Endothelial cell (in vitro differentiated cells): ENCODE data around the gene SSR4. TPM values are rescaled to one million over a fixed set of nuclear protein-coding genes. Genes with fewer than 3 reads are reported as not detected.

Experiments used
- DNase-seq: peaks from one replicate; pipeline ENCODE4 v3.0.0; 2021; ENCODE audit warnings: low spot score
- H3K27ac Mint-ChIP-seq: one replicate; pipeline ENCODE4 v1.8.0; 2021; ENCODE audit warnings: mixed read lengths, inconsistent platforms; ENCODE audit not compliant: unreplicated experiment
- H3K27me3 Mint-ChIP-seq: one replicate; pipeline ENCODE4 v1.8.0; 2021; ENCODE audit warnings: mild to moderate bottlenecking, moderate library complexity, mixed read lengths, inconsistent platforms; ENCODE audit not compliant: unreplicated experiment
- H3K36me3 Mint-ChIP-seq: one replicate; pipeline ENCODE4 v1.8.0; 2021; ENCODE audit warnings: mild to moderate bottlenecking, low read depth, mixed read lengths, inconsistent platforms; ENCODE audit not compliant: unreplicated experiment
- H3K4me1 Mint-ChIP-seq: one replicate; pipeline ENCODE4 v1.8.0; 2021; ENCODE audit warnings: mild to moderate bottlenecking, mixed read lengths, inconsistent platforms; ENCODE audit not compliant: unreplicated experiment
- H3K4me3 Mint-ChIP-seq: one replicate; pipeline ENCODE4 v1.8.0; 2021; ENCODE audit warnings: mild to moderate bottlenecking, mixed read lengths, inconsistent platforms; ENCODE audit not compliant: unreplicated experiment
- H3K9me3 Mint-ChIP-seq: one replicate; pipeline ENCODE4 v1.8.0; 2021; ENCODE audit warnings: mixed read lengths, inconsistent platforms; ENCODE audit not compliant: unreplicated experiment
- total RNA-seq: library from RNA; stranded (reverse); fragmentation: NEBNext Ultra II Directional; extraction: Animal tissue kit (Norgen Biotek cat#: 25700); gene quantifications from one replicate; pipeline ENCODE4 v1.2.1, GENCODE V29; 2021; ENCODE audit not compliant: unreplicated experiment
- TF ChIP-seq, protein P1 (sequence below): fragments of 200-600 bp; sonication (generic); IDR thresholded peaks from one replicate; pipeline ENCODE4 v1.5.0; 2021; ENCODE audit warnings: antibody characterized with exemption; ENCODE audit not compliant: unreplicated experiment

The SSR4 gene
- total RNA-seq, 1 donor from 2014 or later, result 243 TPM

DNA sequence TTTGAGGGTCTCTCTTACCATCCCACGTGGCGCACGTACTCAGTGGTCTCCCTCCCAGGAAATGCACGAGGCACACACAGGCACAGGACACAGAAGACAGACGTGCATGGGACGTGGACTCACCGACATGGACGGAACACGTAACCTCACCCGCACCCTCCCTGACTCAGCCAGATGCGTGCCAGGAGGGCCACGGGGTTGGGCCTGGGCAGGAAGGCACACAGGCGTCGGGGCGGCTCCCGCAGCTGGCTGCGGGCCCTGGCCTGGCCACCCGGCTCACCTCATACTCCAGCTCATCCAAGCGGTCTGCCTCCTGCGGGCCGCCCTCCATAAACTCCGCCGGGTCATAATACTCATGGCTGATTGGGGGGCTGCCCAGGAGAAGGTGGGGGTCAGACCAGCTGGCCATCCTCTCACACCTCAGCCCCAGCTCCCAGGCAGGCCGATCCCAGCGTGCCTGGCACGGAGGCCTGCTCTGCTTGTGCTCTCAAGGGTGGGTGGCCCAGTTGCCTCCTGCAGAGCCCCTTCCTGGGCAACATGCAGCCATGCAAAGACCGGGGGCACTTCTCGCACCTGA, 12.6 kb downstream of the SSR4 start:
- Mint-ChIP-seq H3K4me3 (no peak overlapping the region), H3K9me3 (no peaks in the 10 kb centered on the region), H3K36me3 (no peaks in the 10 kb centered on the region), H3K27me3 (peaks cover 3% of the 10 kb centered on the region), H3K4me1 (no peaks in the 10 kb centered on the region), H3K27ac (no peak overlapping the region)
- TF ChIP-seq, protein P1, sequence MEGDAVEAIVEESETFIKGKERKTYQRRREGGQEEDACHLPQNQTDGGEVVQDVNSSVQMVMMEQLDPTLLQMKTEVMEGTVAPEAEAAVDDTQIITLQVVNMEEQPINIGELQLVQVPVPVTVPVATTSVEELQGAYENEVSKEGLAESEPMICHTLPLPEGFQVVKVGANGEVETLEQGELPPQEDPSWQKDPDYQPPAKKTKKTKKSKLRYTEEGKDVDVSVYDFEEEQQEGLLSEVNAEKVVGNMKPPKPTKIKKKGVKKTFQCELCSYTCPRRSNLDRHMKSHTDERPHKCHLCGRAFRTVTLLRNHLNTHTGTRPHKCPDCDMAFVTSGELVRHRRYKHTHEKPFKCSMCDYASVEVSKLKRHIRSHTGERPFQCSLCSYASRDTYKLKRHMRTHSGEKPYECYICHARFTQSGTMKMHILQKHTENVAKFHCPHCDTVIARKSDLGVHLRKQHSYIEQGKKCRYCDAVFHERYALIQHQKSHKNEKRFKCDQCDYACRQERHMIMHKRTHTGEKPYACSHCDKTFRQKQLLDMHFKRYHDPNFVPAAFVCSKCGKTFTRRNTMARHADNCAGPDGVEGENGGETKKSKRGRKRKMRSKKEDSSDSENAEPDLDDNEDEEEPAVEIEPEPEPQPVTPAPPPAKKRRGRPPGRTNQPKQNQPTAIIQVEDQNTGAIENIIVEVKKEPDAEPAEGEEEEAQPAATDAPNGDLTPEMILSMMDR, result no peak
- DNase-seq, result no peak

GRCh38 chrX:153807976-153808375, 13.5 kb downstream of the SSR4 start:
- Mint-ChIP-seq H3K27me3 (peaks cover 5% of the 10 kb centered on the region), H3K27ac (no peak overlapping the region), H3K9me3 (no peaks in the 10 kb centered on the region), H3K36me3 (no peaks in the 10 kb centered on the region), H3K4me1 (no peaks in the 10 kb centered on the region), H3K4me3 (no peak overlapping the region)
- no peak for DNase-seq
- TF ChIP-seq, protein P1, result no peak

- Mint-ChIP-seq H3K27ac (no peak overlapping the region), H3K9me3 (no peaks in the 10 kb centered on the region), H3K36me3 (no peaks in the 10 kb centered on the region), H3K27me3 (peaks cover 3% of the 10 kb centered on the region), H3K4me1 (peaks cover 6% of the 10 kb centered on the region), H3K4me3 (no peak overlapping the region)
- TF ChIP-seq, protein P1, result no peak
- no peak for DNase-seq
Measured at GRCh38 chrX:153812220-153812619, 17.8 kb downstream of the SSR4 start.

DNA sequence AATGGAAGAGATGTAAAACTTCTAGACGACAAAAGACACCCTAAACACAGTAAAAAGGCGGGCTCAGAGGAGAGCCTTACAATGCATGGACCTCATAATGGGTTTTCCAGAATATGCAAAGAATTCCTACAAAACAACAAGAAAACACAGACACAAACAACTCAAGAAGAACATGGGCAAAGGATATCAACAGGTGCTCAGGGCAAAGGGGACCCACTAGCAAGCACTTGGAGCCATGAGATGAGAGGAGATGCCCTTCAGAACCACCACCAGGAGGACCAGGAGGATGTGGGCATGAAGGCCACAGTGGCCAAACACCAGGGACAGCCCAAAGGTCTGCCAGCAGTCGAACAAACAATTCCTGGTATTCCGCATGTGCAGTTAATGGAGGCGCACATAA, 18.7 kb downstream of the SSR4 start:
- Mint-ChIP-seq H3K9me3 (no peaks in the 10 kb centered on the region), H3K36me3 (no peaks in the 10 kb centered on the region), H3K27ac (no peak overlapping the region)

DNA sequence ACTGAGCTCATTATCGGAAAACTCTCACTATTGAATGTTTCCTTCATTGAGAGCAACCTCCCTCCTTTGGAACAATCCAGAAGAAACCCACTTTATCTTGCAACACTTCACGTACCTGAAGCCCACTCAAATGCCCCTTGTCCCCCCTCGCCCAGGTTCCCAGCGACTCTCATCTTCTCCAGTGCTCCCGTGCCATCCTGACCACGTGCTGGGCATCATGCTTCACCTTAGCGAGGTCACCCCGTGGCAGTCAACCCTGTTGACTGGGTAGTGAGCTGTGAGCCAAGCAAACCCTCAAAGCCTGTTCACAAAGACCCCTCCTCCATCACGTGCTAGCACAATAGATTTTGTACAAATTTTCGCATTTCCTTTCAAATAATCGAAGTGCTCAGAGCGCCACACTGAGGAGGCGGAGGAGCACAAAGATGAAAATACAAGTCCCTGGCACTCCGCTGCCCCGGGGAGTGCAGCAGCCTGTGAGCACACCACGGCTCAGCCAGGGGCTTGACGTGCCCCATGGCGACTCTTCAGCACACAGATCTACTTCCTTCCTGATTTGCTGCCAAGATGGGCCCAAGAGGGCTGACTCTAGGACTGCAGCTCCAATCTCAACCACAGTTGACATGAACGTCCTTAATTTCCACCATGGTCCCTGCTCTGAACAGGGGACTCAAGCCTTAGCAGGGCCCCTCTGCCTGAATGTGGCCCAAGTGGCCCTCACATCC, 20.3 kb downstream of the SSR4 start:
- H3K27ac Mint-ChIP-seq, result no peak overlapping the region

More for the DNA sequence above, 18.7 kb downstream of the SSR4 start:
- Mint-ChIP-seq H3K4me3 (no peak overlapping the region), H3K27me3 (peaks cover 3% of the 10 kb centered on the region), H3K4me1 (peaks cover 10% of the 10 kb centered on the region)
- TF ChIP-seq, protein P1, result no peak
- DNase-seq, result no peak

More for the DNA sequence above, 20.3 kb downstream of the SSR4 start:
- Mint-ChIP-seq H3K9me3 (no peaks in the 10 kb centered on the region), H3K36me3 (no peaks in the 10 kb centered on the region), H3K4me3 (no peak overlapping the region), H3K27me3 (peaks cover 3% of the 10 kb centered on the region), H3K4me1 (peaks cover 10% of the 10 kb centered on the region)
- TF ChIP-seq, protein P1, result no peak
- no peak for DNase-seq
